Right lobe of liver (tissue), 6 donors: Measurements from ENCODE around the gene ERMP1. TPM values are rescaled to one million over a fixed set of nuclear protein-coding genes. Genes with fewer than 3 reads are reported as not detected.

Experiments used
- ATAC-seq, 4 donors: fragments of 200-7000 bp; cut with Tn5 transposase; one replicate each; pipeline ENCODE4 v1.9.1; 2020; ENCODE audit warnings: mild to moderate bottlenecking in 4 of 4, moderate library complexity in 4 of 4
- DNase-seq, 3 donors: peaks; one replicate each; pipeline ENCODE4 v3.0.0-alpha.2; 2020
- H3K27ac ChIP-seq, 3 donors: fragments of 200-600 bp; one replicate each; pipeline ENCODE4 v1.8.0; 2022
- H3K27me3 ChIP-seq, 2 donors: fragments of 200-600 bp; one replicate each; pipeline ENCODE4 v1.8.0; 2022
- H3K36me3 ChIP-seq, 4 donors: fragments of 200-600 bp; sonication (generic) in 1 of 4; one replicate each; pipeline versions ENCODE4 v1.5.1 to v1.8.0; 2017 to 2022; ENCODE audit warnings: control low read depth in 1 of 4
- H3K4me1 ChIP-seq, 4 donors: fragments of 200-600 bp; sonication (generic) in 1 of 4; one replicate each; pipeline versions ENCODE4 v1.5.1 to v1.8.0; 2017 to 2022; ENCODE audit warnings: control low read depth in 1 of 4
- H3K4me3 ChIP-seq, 3 donors: fragments of 200-600 bp; one replicate each; pipeline ENCODE4 v1.8.0; 2022
- H3K9me3 ChIP-seq, 4 donors: fragments of 200-600 bp; sonication (generic) in 1 of 4; one replicate each; pipeline versions ENCODE4 v1.5.1 to v1.8.0; 2017 to 2022; ENCODE audit warnings: control low read depth in 1 of 4
- POLR2A ChIP-seq: fragments of 450-650 bp; IDR thresholded peaks from one replicate; pipeline ENCODE4 v1.6.1; 2017; ENCODE audit warnings: antibody characterized with exemption, mild to moderate bottlenecking
- WGBS: methylation state at CpG from one replicate; pipeline ENCODE4 v1.1.6; 2018; ENCODE audit warnings: low coverage, low lambda C conversion rate; ENCODE audit not compliant: insufficient coverage; ENCODE audit errors: missing lambda C conversion rate; 5-methylcytosine and 5-hydroxymethylcytosine counted together
- intact Hi-C, 2 donors: fragments of 100-400 bp; cut with DNase I; formaldehyde crosslinking; loops; one replicate each; pipeline versions ENCODE4 v1.11.2 to v1.14.1; 2022
- total RNA-seq, 6 experiments: library from RNA; depleted of rRNA in 2 of 6; stranded (reverse); fragments of >200 nt in 2 of 6; fragmentation: NEBNext Ultra II Directional in 3 of 6; extraction: Animal tissue kit (Norgen Biotek cat#: 25700) in 3 of 6; gene quantifications; one replicate each; pipeline versions ENCODE4 v1.1.0 to v1.2.4, GENCODE V29; 2016 to 2023
- TF ChIP-seq, protein P1 (sequence below), 4 donors: fragments of 200-600 bp in 3 of 4; fragments of 450-650 bp in 1 of 4; IDR thresholded peaks; one replicate each; pipeline versions ENCODE4 v1.5.1 to v1.8.0; 2016 to 2022; ENCODE audit warnings: antibody characterized with exemption in 4 of 4, mild to moderate bottlenecking in 2 of 4
- donor health status: DM: no; HTN: yes; CAD: no.
- donor health status: DM: no; HTN: no; CAD: no.
- donor health status: DM: no; HTN: no; CAD: no.
- donor health status: DM: no; HTN: yes; CAD: no.
- donor health status: DM: no; HTN: yes; CAD: no.

The ERMP1 gene
- total RNA-seq, 6 experiments from 2014 or later = 7.9 to 13.9 (median 10.2) TPM

DNA sequence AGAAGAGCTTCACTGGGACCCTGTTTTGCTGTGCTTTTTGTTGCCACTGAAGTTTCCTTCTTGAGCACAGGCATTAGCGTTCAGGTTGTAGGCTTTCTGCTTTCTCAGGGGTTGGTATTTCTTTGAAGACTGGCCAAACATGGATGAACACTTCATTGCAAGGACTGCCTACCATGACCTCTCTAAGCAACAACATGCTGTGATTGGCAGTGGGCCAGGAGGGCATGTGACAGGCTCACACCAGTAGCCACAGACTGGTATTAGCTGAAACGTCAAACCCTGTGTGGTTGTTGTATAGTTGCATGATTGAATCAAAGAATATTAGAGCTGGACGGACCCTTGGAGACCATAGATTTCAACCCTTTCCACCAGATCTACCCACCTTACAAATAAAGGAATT is 37.8 kb upstream of the ERMP1 start:
- H3K4me1 ChIP-seq = no peaks in the 10 kb centered on the region
- TF ChIP-seq POLR2A = no peak
- H3K27ac ChIP-seq = no peak overlapping the region
- H3K4me3 ChIP-seq = no peak overlapping the region
- intact Hi-C loops = no loop called here
- no peaks in the 10 kb centered on the region for H3K36me3 ChIP-seq
- H3K9me3 ChIP-seq = no peaks in the 10 kb centered on the region
- 80% methylated on average over 3 of the region's 3 CpGs for WGBS
- no peak for DNase-seq
- ATAC-seq = no peak
- no peaks in the 10 kb centered on the region for H3K27me3 ChIP-seq

DNA sequence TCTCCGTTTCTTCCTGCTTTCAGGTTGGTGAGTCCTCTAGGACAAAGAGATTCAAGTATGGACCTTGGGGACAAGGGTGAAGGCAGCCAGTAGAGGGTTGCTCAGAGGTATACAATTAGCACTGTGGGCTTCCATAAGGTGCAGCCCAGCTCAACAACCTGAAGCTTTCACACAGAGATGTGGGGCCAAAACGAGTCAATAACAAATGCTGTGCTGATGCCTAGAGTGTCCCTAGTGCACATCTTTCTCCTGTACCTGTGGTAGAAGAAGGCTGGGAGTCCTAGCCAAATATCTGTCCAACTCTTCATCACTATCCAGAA is 37.1 kb upstream of the ERMP1 start:
- H3K27me3 ChIP-seq = no peaks in the 10 kb centered on the region
- intact Hi-C loops = no loop called here
- H3K27ac ChIP-seq = no peak overlapping the region
- DNase-seq (no peak), ATAC-seq (no peak)
- no peak overlapping the region for H3K4me3 ChIP-seq
- no peaks in the 10 kb centered on the region for H3K9me3 ChIP-seq
- no peaks in the 10 kb centered on the region for H3K4me1 ChIP-seq
- WGBS = 56% methylated on average over 1 of the region's 2 CpGs
- TF ChIP-seq, protein P1, sequence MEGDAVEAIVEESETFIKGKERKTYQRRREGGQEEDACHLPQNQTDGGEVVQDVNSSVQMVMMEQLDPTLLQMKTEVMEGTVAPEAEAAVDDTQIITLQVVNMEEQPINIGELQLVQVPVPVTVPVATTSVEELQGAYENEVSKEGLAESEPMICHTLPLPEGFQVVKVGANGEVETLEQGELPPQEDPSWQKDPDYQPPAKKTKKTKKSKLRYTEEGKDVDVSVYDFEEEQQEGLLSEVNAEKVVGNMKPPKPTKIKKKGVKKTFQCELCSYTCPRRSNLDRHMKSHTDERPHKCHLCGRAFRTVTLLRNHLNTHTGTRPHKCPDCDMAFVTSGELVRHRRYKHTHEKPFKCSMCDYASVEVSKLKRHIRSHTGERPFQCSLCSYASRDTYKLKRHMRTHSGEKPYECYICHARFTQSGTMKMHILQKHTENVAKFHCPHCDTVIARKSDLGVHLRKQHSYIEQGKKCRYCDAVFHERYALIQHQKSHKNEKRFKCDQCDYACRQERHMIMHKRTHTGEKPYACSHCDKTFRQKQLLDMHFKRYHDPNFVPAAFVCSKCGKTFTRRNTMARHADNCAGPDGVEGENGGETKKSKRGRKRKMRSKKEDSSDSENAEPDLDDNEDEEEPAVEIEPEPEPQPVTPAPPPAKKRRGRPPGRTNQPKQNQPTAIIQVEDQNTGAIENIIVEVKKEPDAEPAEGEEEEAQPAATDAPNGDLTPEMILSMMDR (IDR thresholded peaks at IDR 0.05) = no peak
- TF ChIP-seq POLR2A = no peak
- no peaks in the 10 kb centered on the region for H3K36me3 ChIP-seq

DNA sequence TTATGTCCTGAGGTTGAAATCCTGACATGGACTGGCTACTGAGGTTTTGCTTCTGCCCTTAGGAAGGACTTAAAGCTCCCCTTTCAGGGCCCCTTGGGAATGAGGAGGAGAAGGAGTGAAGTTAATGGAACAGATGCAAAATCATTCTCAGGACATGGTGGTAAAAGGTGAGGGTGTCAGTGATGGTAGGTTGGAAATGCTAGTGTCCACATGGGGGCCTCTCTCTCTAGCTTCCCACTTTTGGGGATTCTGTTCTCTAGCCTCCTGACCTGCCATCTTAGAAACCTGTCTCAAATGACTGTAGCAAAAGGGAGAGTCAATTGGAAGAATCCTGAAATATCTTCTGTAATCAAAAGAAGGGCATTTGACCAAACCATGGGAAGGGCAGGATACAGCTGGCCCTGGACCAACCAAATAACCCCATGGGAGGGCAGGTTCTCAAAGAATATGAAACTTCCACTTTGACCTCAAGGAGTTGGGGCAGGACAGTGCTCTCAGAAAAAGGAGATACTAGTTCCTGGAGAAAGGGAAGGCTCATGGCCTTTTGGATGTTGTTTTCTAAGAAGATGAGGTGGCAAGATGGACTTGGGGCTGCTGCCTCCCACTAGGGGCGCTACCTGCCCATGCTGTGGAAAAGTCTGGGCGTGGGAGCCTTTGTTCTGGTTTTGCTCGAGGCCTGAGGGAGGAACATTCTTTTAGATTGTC is 36.5 kb upstream of the ERMP1 start:
- DNase-seq (no peak), ATAC-seq (no peak)
- Histone ChIP-seq H3K4me1 (no peaks in the 10 kb centered on the region), H3K36me3 (no peaks in the 10 kb centered on the region), H3K4me3 (no peak overlapping the region), H3K9me3 (no peaks in the 10 kb centered on the region), H3K27me3 (no peaks in the 10 kb centered on the region), H3K27ac (no peak overlapping the region)
- TF ChIP-seq, protein P1 (IDR thresholded peaks at IDR 0.05) = no peak
- no peak for TF ChIP-seq POLR2A
- intact Hi-C loops = no loop called here
- 81% methylated on average over 3 of the region's 3 CpGs for WGBS

DNA sequence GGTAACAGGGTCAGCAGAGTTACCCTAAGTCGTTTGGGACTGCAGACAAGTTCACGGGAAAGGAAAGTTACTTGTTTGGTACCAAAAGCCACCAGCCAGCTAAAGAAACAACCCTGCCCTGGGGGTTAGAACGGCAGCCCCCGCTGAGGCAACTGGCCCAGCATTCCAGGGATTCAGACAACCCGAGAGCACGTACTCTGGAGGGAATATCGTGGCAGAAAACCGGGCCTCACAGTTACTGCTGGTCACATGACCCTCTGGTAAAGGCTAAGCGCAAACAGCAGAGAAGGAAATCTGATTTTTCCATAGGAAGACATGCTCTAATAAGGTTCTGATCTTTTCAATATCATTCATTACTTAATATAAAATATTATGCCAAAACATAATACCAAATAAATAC is 35.3 kb upstream of the ERMP1 start:
- Histone ChIP-seq H3K27me3 (no peaks in the 10 kb centered on the region), H3K4me1 (peaks cover 0 to 7% (median 0%) of the 10 kb centered on the region in 4 donors), H3K4me3 (no peak overlapping the region), H3K9me3 (no peaks in the 10 kb centered on the region), H3K36me3 (no peaks in the 10 kb centered on the region), H3K27ac (no peak overlapping the region)
- 95% methylated on average over 3 of the region's 9 CpGs for WGBS
- no peak for ATAC-seq
- no peak for TF ChIP-seq POLR2A
- TF ChIP-seq, protein P1 (IDR thresholded peaks at IDR 0.05) = no peak
- DNase-seq = no peak
- intact Hi-C loops = no loop called here

DNA sequence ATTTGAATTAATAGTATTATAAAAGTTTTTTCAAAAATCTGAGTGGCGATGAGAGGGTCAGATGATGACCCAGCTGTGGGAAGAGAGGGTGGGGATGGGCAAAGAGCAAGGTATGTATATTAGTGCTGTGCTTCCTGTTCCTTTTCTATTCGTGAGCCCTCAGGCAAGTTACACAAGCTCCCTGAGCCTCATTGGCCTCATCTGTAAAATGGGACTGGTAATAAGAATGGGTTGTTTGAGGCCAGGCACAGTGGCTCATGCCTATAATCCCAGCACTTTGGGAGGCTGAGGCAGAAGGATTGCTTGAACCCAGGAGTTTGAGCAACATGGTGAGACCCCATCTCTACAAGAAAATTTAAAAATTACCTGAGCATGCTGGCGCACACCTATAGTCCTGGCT is 33.8 kb upstream of the ERMP1 start:
- ATAC-seq = no peak

More for the DNA sequence above, 33.8 kb upstream of the ERMP1 start:
- no peak for DNase-seq
- H3K27ac ChIP-seq = no peak overlapping the region
- H3K36me3 ChIP-seq = no peaks in the 10 kb centered on the region
- H3K4me3 ChIP-seq = no peak overlapping the region
- TF ChIP-seq POLR2A = no peak
- H3K27me3 ChIP-seq = no peaks in the 10 kb centered on the region
- peaks cover 0 to 8% (median 0%) of the 10 kb centered on the region in 4 donors for H3K4me1 ChIP-seq
- WGBS = 83% methylated on average over 3 of the region's 3 CpGs
- no peaks in the 10 kb centered on the region for H3K9me3 ChIP-seq
- intact Hi-C loops = no loop called here
